K562 (cell line): ENCODE results near the gene SLC25A45. TPM values are rescaled to one million over a fixed set of nuclear protein-coding genes. Genes with fewer than 3 reads are reported as not detected.

Experiments used
- ATF3 ChIP-seq, 2 experiments: fragments of 450-650 bp in 1 of 2; sonication (generic) in 1 of 2; formaldehyde crosslinking in 1 of 2; IDR thresholded peaks in 1 of 2; conservative IDR thresholded peaks in 1 of 2; 2 replicates each; pipeline versions ENCODE4 v1.6.1 to v1.8.1; 2016 to 2023; ENCODE audit warnings: mild to moderate bottlenecking in 2 of 2, moderate library complexity in 2 of 2, inconsistent platforms in 1 of 2, missing genetic modification reagents in 1 of 2
- CCNT2 ChIP-seq: IDR thresholded peaks from 2 replicates; pipeline ENCODE4 v1.6.1; 2011; ENCODE audit warnings: borderline replicate concordance, low read depth, mild to moderate bottlenecking, moderate library complexity, mixed read lengths, low read length; ENCODE audit not compliant: insufficient read length; ENCODE audit errors: extremely low read depth
- EGR1 ChIP-seq: fragments of 450-650 bp; conservative IDR thresholded peaks from 2 replicates; pipeline ENCODE4 v1.6.1; 2017; ENCODE audit warnings: mild to moderate bottlenecking
- EHMT2 ChIP-seq: fragments of 450-650 bp; IDR thresholded peaks from 2 replicates; pipeline ENCODE4 v1.6.1; 2018; ENCODE audit warnings: antibody characterized with exemption
- HOMEZ ChIP-seq: fragments of 250-450 bp; sonication (Bioruptor Pico); IDR thresholded peaks from 2 replicates; pipeline ENCODE4 v1.4.0; 2020; ENCODE audit warnings: mild to moderate bottlenecking, moderate library complexity
- KDM4B ChIP-seq, 2 experiments: fragments of 450-650 bp in 1 of 2; sonication (generic) in 1 of 2; IDR thresholded peaks; 2 replicates each; pipeline ENCODE4 v1.6.1; 2016 to 2017; ENCODE audit warnings: borderline replicate concordance in 2 of 2, antibody characterized with exemption in 1 of 2, low read depth in 1 of 2, mild to moderate bottlenecking in 1 of 2
- KHSRP ChIP-seq: fragments of 450-650 bp; IDR thresholded peaks from 2 replicates; pipeline ENCODE4 v1.6.1; 2017
- MCM2 ChIP-seq: fragments of 450-650 bp; IDR thresholded peaks from 2 replicates; pipeline ENCODE4 v1.6.1; 2017; ENCODE audit warnings: low read depth, mild to moderate bottlenecking
- RBM39 ChIP-seq: fragments of 200-400 bp; formaldehyde crosslinking; optimal IDR thresholded peaks from 2 replicates; pipeline ENCODE3; 2018; ENCODE audit warnings: low read depth, low read length
- RHOXF2B ChIP-seq: fragments of 250-450 bp; sonication (Bioruptor Pico); conservative IDR thresholded peaks from 2 replicates; pipeline ENCODE4 v1.5.1; 2021
- U2AF1 ChIP-seq: fragments of 200-400 bp; formaldehyde crosslinking; optimal IDR thresholded peaks from 2 replicates; pipeline ENCODE3; 2017; ENCODE audit warnings: mild to moderate bottlenecking, low read depth, low read length, moderate library complexity
- ZFP1 ChIP-seq: fragments of 450-650 bp; formaldehyde crosslinking; IDR thresholded peaks from 2 replicates; pipeline ENCODE4 v1.4.0; 2020; ENCODE audit warnings: mild to moderate bottlenecking, mixed read lengths
- ZNF445 ChIP-seq: fragments of 250-450 bp; sonication (Bioruptor Pico); IDR thresholded peaks from 2 replicates; pipeline ENCODE4 v1.4.0; 2020; ENCODE audit warnings: low read depth, mild to moderate bottlenecking, moderate library complexity
- ZNF655 ChIP-seq: fragments of 250-450 bp; sonication (Bioruptor Pico); IDR thresholded peaks from 2 replicates; pipeline ENCODE4 v1.5.0; 2021
- ZNF699 ChIP-seq: fragments of 250-450 bp; sonication (Bioruptor Pico); IDR thresholded peaks from 2 replicates; pipeline ENCODE4 v1.8.0; 2021; ENCODE audit warnings: mild to moderate bottlenecking, moderate library complexity; ENCODE audit not compliant: insufficient replicate concordance
- polyA plus RNA-seq, 8 experiments: library from polyadenylated mRNA; depleted of rRNA in 4 of 8; stranded (reverse) in 5 of 8; unstranded in 3 of 8; fragments of >200 nt; fragmentation: Nextera tagmentation in 2 of 8; fragmentation: Illumina TruSeq in 1 of 8; extraction: Ambion mirVana in 2 of 8; extraction: Trizol in 1 of 8; gene quantifications; 2 replicates each; pipeline versions ENCODE4 v1.2.1 to v1.2.3, GENCODE V29; 2011 to 2014; ENCODE audit warnings: inconsistent platforms in 1 of 8, missing spikeins in 1 of 8
- total RNA-seq, 7 experiments: library from RNA; depleted of rRNA in 6 of 7; stranded (reverse); fragments of >200 nt in 6 of 7; fragmentation: Illumina TruSeq in 2 of 7; extraction: Trizol in 2 of 7; gene quantifications; 2 replicates each; pipeline versions ENCODE4 v1.2.1 to v1.2.3, GENCODE V29; 2011 to 2021; ENCODE audit warnings: low replicate concordance in 1 of 7

SLC25A45 gene
- total and polyA plus RNA-seq, 9 of the 15 experiments (the other 6 are each of a cell fraction or from before 2014, with no cell fraction given): 0.15 to 2.3 (median 0.68) TPM

- TF ChIP-seq RHOXF2B (CRISPR knock-in tag) (no peak), ZNF655 (CRISPR knock-in tag) (no peak), EHMT2 (no peak), KHSRP (peak; percentile 73), KDM4B (IDR thresholded peaks at IDR 0.05; ENCODE audit: borderline replicate concordance in 2 of 2, low read depth in 1 of 2) (no peak), ZFP1 (CRISPR knock-in tag) (0 out of 2 replicates have a peak, but pooled peaks have one; percentile 27), ATF3 (IDR thresholded peaks at IDR 0.05) (peak; percentile 90), ATF3 (CRISPR knock-in tag; conservative IDR thresholded peaks at IDR 0.05) (peak; percentile 89), MCM2 (no peak), HOMEZ (no peak), EGR1 (peak; percentile 40; the same call in 1 of the 2 replicates), U2AF1 (peak; percentile 42), RBM39 (peak; percentile 18), ZNF445 (no peak), CCNT2 (no peak), ZNF699 (peak; percentile 10)
Observed at GRCh38 chr11:65425971-65426838, 43.8 kb upstream of the SLC25A45 start (continued).
